GM23248 (cell line): ENCODE measurements around the gene CD151. TPM values are rescaled to one million over a fixed set of nuclear protein-coding genes. Genes with fewer than 3 reads are reported as not detected.

Source experiments
- DNase-seq: peaks from one replicate; pipeline ENCODE4 v3.0.0-alpha.2; 2015
- H2AFZ ChIP-seq: fragments of 200-600 bp; sonication (generic); 2 replicates; pipeline ENCODE4 v1.6.1; 2016; ENCODE audit warnings: antibody characterized with exemption
- H3F3A ChIP-seq: fragments of 200-600 bp; sonication (generic); 2 replicates; pipeline ENCODE4 v1.6.1; 2016; ENCODE audit warnings: mild to moderate bottlenecking, antibody characterized with exemption, mixed run types; ENCODE audit not compliant: insufficient read depth
- H3K27ac ChIP-seq: fragments of 200-600 bp; sonication (generic); 2 replicates; pipeline ENCODE4 v1.5.1; 2016; ENCODE audit warnings: mild to moderate bottlenecking
- H3K27me3 ChIP-seq: fragments of 200-600 bp; sonication (generic); replicated peaks from 2 replicates; pipeline ENCODE4 v1.6.1; 2016; ENCODE audit warnings: mild to moderate bottlenecking; ENCODE audit not compliant: insufficient read depth
- H3K36me3 ChIP-seq: fragments of 200-600 bp; sonication (generic); 2 replicates; pipeline ENCODE4 v1.6.1; 2016; ENCODE audit warnings: low read depth, mild to moderate bottlenecking
- H3K4me1 ChIP-seq: fragments of 200-600 bp; sonication (generic); 2 replicates; pipeline ENCODE4 v1.6.1; 2016; ENCODE audit warnings: mild to moderate bottlenecking; ENCODE audit not compliant: insufficient read depth
- H3K4me2 ChIP-seq: fragments of 200-600 bp; sonication (generic); one replicate; pipeline ENCODE4 v1.6.1; 2016; ENCODE audit warnings: mild to moderate bottlenecking; ENCODE audit not compliant: unreplicated experiment
- H3K4me3 ChIP-seq: fragments of 200-600 bp; sonication (generic); 2 replicates; pipeline ENCODE4 v1.5.1; 2016; ENCODE audit warnings: mild to moderate bottlenecking
- H3K79me2 ChIP-seq: fragments of 200-600 bp; sonication (generic); 2 replicates; pipeline ENCODE4 v1.6.1; 2016; ENCODE audit warnings: mild to moderate bottlenecking; ENCODE audit not compliant: insufficient read depth
- H3K9ac ChIP-seq: fragments of 200-600 bp; sonication (generic); 2 replicates; pipeline ENCODE4 v1.6.1; 2016; ENCODE audit warnings: mild to moderate bottlenecking
- H3K9me2 ChIP-seq: fragments of 200-600 bp; sonication (generic); 2 replicates; pipeline ENCODE4 v1.6.1; 2016; ENCODE audit warnings: mixed run types, mild to moderate bottlenecking, moderate library complexity; ENCODE audit not compliant: insufficient read depth
- H3K9me3 ChIP-seq: fragments of 200-600 bp; sonication (generic); one replicate; pipeline ENCODE4 v1.6.1; 2017; ENCODE audit warnings: low read depth
- H4K20me1 ChIP-seq: fragments of 200-600 bp; sonication (generic); 2 replicates; pipeline ENCODE4 v1.6.0; 2016; ENCODE audit not compliant: insufficient read depth
- EZH2 ChIP-seq: fragments of 200-600 bp; sonication (generic); IDR thresholded peaks from 2 replicates; pipeline ENCODE4 v1.6.1; 2018; ENCODE audit warnings: antibody characterized with exemption, mild to moderate bottlenecking; ENCODE audit not compliant: insufficient read depth, poor library complexity, severe bottlenecking
- EZH2phosphoT487 ChIP-seq: fragments of 200-600 bp; sonication (generic); IDR thresholded peaks from 2 replicates; pipeline ENCODE4 v1.6.1; 2018; ENCODE audit warnings: antibody characterized with exemption, moderate library complexity, mild to moderate bottlenecking, low read depth; ENCODE audit not compliant: insufficient read depth
- WGBS, 2 experiments: methylation state at CpG; one replicate each; pipeline ENCODE4 v1.1.6; 2015 to 2017; ENCODE audit warnings: low lambda C conversion rate in 2 of 2, low coverage in 1 of 2; ENCODE audit errors: missing lambda C conversion rate in 2 of 2; 5-methylcytosine and 5-hydroxymethylcytosine counted together
- in situ Hi-C: fragments of 300-500 bp; cut with MboI; formaldehyde crosslinking; loops from 2 replicates; pipeline ENCODE4 v1.15.0; 2020
- polyA plus RNA-seq: library from polyadenylated mRNA; unstranded; fragments of >200 nt; fragmentation: Nextera tagmentation; extraction: Ambion mirVana; gene quantifications from 2 replicates; pipeline ENCODE4 v1.2.1, GENCODE V29; 2016
- total RNA-seq: library from RNA; depleted of rRNA; stranded (reverse); fragments of >200 nt; shearing (Covaris generic); gene quantifications from 2 replicates; pipeline ENCODE4 v1.2.3, GENCODE V29; 2014

CD151 gene
- total and polyA plus RNA-seq, 2 experiments from 2014 or later = 796 to 1,651 TPM

DNA sequence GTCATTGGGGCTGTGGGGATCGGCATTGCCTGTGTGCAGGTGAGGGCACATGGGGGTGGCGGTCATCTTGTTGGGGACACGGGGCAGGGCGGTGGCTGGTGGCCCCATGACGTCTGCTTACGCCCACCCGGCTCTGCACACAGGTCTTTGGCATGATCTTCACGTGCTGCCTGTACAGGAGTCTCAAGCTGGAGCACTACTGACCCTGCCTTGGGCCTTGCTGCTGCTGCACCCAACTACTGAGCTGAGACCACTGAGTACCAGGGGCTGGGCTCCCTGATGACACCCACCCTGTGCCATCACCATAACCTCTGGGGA is 5.2 kb downstream of the CD151 start:
- no peak overlapping the region for H3K4me3 ChIP-seq
- 61 to 68% methylated on average over 7 to 8 of the region's 8 CpGs for WGBS, 2 experiments
- H3K27ac ChIP-seq = no peak overlapping the region
- H3K4me1 ChIP-seq = peaks cover 8% of the 10 kb centered on the region; the same call in 1 of the 2 replicates
- DNase-seq = no peak
- no peaks in the 10 kb centered on the region for H3K9me3 ChIP-seq
- no peak overlapping the region for H2AFZ ChIP-seq
- H3K4me2 ChIP-seq = no peak overlapping the region
- no peak for TF ChIP-seq EZH2phosphoT487
- TF ChIP-seq EZH2 = no peak
- peaks cover 81% of the 10 kb centered on the region for H3K79me2 ChIP-seq
- in situ Hi-C loops = no loop called here
- no peaks in the 10 kb centered on the region for H3K27me3 ChIP-seq
- no peaks in the 10 kb centered on the region for H4K20me1 ChIP-seq
- peaks cover 21% of the 10 kb centered on the region for H3F3A ChIP-seq
- peaks cover 17% of the 10 kb centered on the region for H3K36me3 ChIP-seq
- H3K9ac ChIP-seq = no peak overlapping the region
- no peaks in the 10 kb centered on the region for H3K9me2 ChIP-seq

DNA sequence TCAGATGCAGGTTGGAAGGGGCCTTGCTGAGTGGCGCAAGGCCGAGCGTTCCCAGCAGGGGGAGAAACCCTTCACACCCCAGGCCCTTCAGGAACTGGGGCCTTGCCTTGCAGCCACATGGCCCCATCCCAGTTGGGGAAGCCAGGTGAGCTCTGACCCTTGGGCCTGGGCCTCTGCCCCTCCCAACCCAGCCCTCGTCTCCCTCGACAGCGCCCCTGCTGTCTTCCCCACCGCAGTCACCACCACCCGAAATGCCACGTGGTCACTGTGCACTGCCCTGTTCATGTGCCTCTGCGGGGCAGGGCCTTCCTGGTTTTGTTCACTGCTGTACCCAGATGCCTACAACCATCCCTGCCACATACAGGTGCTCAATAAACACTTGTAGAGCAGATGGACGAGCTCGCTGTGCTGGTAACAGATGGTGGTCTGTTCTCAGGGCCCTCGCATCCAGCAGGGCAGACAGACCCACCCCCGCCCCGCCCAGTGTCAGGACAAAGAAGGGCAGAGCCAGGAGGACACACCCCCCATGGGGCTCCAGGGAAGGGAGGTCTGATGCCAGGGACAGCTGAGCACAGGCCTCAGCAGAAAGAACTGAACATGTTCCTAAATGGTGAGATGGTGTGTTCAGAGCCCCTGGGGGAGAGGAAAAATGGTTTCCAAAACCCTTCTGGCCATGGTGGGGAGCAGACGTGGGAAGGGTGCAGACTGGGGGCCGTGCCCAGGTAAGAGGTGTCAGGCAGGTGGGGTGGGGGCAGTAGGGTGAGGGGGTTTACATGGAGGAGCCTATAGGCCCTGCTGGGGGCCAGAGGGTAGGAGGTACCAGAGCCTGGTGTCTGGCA is 5.9 kb downstream of the CD151 start:
- Histone ChIP-seq H3K9me2 (no peaks in the 10 kb centered on the region), H3K27me3 (no peaks in the 10 kb centered on the region), H3K4me2 (no peak overlapping the region), H3K4me3 (no peak overlapping the region), H2AFZ (no peak overlapping the region), H4K20me1 (no peaks in the 10 kb centered on the region), H3K27ac (peak overlapping the region; percentile 89), H3K4me1 (peaks cover 8% of the 10 kb centered on the region; the same call in 1 of the 2 replicates), H3F3A (peaks cover 21% of the 10 kb centered on the region), H3K79me2 (peaks cover 75% of the 10 kb centered on the region), H3K9ac (peak overlapping the region; percentile 96; the same call in 1 of the 2 replicates), H3K9me3 (no peaks in the 10 kb centered on the region), H3K36me3 (peaks cover 17% of the 10 kb centered on the region)
- TF ChIP-seq EZH2phosphoT487 (no peak), EZH2 (no peak)
- 33 to 39% methylated on average over 14 to 17 of the region's 17 CpGs for WGBS, 2 experiments
- in situ Hi-C loops = no loop called here
- DNase-seq = peak; percentile 59

DNA sequence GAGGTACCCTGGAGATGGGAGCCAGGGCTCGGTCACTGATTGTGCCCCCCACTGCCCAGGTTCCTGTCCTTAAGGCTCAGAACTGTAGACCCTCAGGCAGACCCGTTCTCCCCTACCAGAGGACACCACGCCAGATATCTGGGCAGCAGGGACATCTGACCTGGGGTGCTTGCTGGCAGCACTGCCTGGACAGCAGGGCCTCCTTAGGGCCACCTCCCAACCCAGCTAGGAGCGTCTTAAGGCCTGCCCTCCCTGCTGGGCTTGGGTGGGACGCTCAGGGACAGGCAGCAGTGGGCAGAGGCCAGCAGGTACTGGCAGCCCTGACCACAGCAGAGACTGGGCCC is 6.5 kb downstream of the CD151 start:
- no peak overlapping the region for H3K4me2 ChIP-seq
- H3K9ac ChIP-seq = peak overlapping the region; percentile 96; the same call in 1 of the 2 replicates
- peaks cover 8% of the 10 kb centered on the region; the same call in 1 of the 2 replicates for H3K4me1 ChIP-seq
- H3K9me3 ChIP-seq = no peaks in the 10 kb centered on the region
- in situ Hi-C loops = no loop called here
- no peaks in the 10 kb centered on the region for H3K27me3 ChIP-seq
- peaks cover 21% of the 10 kb centered on the region for H3F3A ChIP-seq
- no peak for DNase-seq
- peaks cover 71% of the 10 kb centered on the region for H3K79me2 ChIP-seq
- H2AFZ ChIP-seq = no peak overlapping the region
- no peak overlapping the region for H3K4me3 ChIP-seq
- H4K20me1 ChIP-seq = no peaks in the 10 kb centered on the region
- 82 to 86% methylated on average over 5 of the region's 5 CpGs for WGBS, 2 experiments
- no peaks in the 10 kb centered on the region for H3K9me2 ChIP-seq
- peaks cover 17% of the 10 kb centered on the region for H3K36me3 ChIP-seq
- TF ChIP-seq EZH2 (no peak), EZH2phosphoT487 (no peak)
- H3K27ac ChIP-seq = peak overlapping the region; percentile 89

DNA sequence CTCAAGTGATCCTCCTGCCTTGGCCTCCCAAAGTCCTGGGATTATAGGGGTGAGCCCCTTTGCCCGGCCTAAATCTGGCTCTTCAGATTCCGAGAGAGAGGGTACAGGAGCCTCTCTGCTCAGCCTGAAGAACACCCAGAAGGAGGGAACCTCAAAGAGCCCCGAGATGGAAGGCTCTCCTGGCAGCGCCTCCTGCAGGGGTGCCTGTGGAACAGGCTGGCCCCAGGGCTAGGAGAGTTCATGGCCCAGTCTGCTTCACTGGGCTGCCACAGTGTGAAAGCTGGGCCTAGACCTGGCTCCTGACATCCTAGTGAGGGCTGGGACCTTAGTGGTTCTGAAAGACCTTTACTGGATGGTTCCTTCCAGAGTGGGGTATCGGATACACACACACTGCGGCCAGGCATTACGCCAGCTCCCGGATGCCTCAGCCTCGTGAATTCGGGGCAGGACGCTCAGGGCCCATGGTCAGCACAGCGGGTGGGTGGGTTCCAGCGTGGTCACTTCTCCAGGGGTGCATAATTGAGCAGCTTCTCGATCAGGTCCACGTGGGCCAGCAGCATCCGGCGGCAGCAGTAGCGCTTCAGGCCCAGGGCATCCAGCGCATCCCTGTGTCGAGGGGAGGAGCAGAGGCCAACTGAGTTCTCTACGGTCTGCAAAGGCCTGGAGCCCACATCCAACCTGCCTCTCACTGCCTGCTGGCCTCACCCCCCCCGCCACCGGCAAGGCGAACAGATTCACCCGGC is 7.3 kb downstream of the CD151 start:
- H4K20me1 ChIP-seq = no peaks in the 10 kb centered on the region
- no peaks in the 10 kb centered on the region for H3K9me3 ChIP-seq
- 67 to 71% methylated on average over 24 of the region's 25 CpGs for WGBS, 2 experiments
- peak overlapping the region; percentile 92 for H3K4me2 ChIP-seq
- TF ChIP-seq EZH2 = no peak
- no peak for TF ChIP-seq EZH2phosphoT487
- H3F3A ChIP-seq = peaks cover 21% of the 10 kb centered on the region
- peaks cover 10% of the 10 kb centered on the region for H3K4me1 ChIP-seq
- no peaks in the 10 kb centered on the region for H3K9me2 ChIP-seq
- peak; percentile 69 for DNase-seq
- no peaks in the 10 kb centered on the region for H3K27me3 ChIP-seq
- H3K4me3 ChIP-seq = peak overlapping the region; percentile 84
- in situ Hi-C loops = no loop called here
- peaks cover 17% of the 10 kb centered on the region for H3K36me3 ChIP-seq
- peak overlapping the region; percentile 96 for H3K9ac ChIP-seq
- peaks cover 69% of the 10 kb centered on the region for H3K79me2 ChIP-seq
- H2AFZ ChIP-seq = no peak overlapping the region
- H3K27ac ChIP-seq = peak overlapping the region; percentile 89
